Measurements from ENCODE around the gene LYPD6B.
"Not testable (repeated sequence)": the region's sequence is repeated elsewhere in the genome, so short reads cannot be mapped to it uniquely, and the experiment has no call there.

LYPD6B gene

GRCh38 chr2:149213764-149214493 lies 175.4 kb downstream of the LYPD6B start:
- no peak for DNase-seq (ENCODE audit: low spot score)

GRCh38 chr2:149218497-149218896 lies 180.0 kb downstream of the LYPD6B start:
- no peak for DNase-seq (ENCODE audit: low spot score)

GRCh38 chr2:149219856-149220255 lies 181.4 kb downstream of the LYPD6B start:
- DNase-seq (ENCODE audit: low spot score): no peak

- no peak for DNase-seq (ENCODE audit: low spot score)
Measured at GRCh38 chr2:149221002-149221401, 182.5 kb downstream of the LYPD6B start.

GRCh38 chr2:149221898-149222297 lies 183.4 kb downstream of the LYPD6B start:
- no peak for DNase-seq (ENCODE audit: low spot score)

GRCh38 chr2:149223472-149224095 lies 185.1 kb downstream of the LYPD6B start:
- no peak for DNase-seq (ENCODE audit: low spot score)

GRCh38 chr2:149224543-149224942 lies 186.0 kb downstream of the LYPD6B start:
- no peak for DNase-seq (ENCODE audit: low spot score)

- DNase-seq (ENCODE audit: low spot score): no peak
Measured at GRCh38 chr2:149225446-149225845, 186.9 kb downstream of the LYPD6B start.

GRCh38 chr2:149226790-149227189 lies 188.3 kb downstream of the LYPD6B start:
- no peak for DNase-seq (ENCODE audit: low spot score)

GRCh38 chr2:149235816-149236375 lies 197.4 kb downstream of the LYPD6B start:
- no peak for DNase-seq (ENCODE audit: low spot score)

GRCh38 chr2:149236410-149236809 lies 197.9 kb downstream of the LYPD6B start:
- DNase-seq (ENCODE audit: low spot score): no peak

- DNase-seq (ENCODE audit: low spot score): no peak
Measured at GRCh38 chr2:149246186-149246585, 207.7 kb downstream of the LYPD6B start.

GRCh38 chr2:149251436-149251835 lies 212.9 kb downstream of the LYPD6B start:
- not testable (repeated sequence) for DNase-seq (ENCODE audit: low spot score)

- DNase-seq (ENCODE audit: low spot score): not testable (repeated sequence)
Measured at GRCh38 chr2:149256877-149257276, 218.4 kb downstream of the LYPD6B start.

GRCh38 chr2:149258531-149258930 lies 220.0 kb downstream of the LYPD6B start:
- DNase-seq (ENCODE audit: low spot score): no peak

- DNase-seq (ENCODE audit: low spot score): no peak
Measured at GRCh38 chr2:149259136-149259535, 220.6 kb downstream of the LYPD6B start.

- DNase-seq (ENCODE audit: low spot score): no peak
Measured at GRCh38 chr2:149261692-149262091, 223.2 kb downstream of the LYPD6B start.

Measured in AG20443 (cell line).